ENCODE data around the gene PTPRJ.

- TF ChIP-seq CTCF (conservative IDR thresholded peaks at IDR 0.05; ENCODE audit: low read depth, low read length): no peak
- no peak for TF ChIP-seq EZH2phosphoT487 (IDR thresholded peaks at IDR 0.05; ENCODE audit: borderline replicate concordance, low read length)
- TF ChIP-seq EZH2 (IDR thresholded peaks at IDR 0.05; ENCODE audit: low read length, unreplicated experiment): no peak
These were observed 92.9 kb downstream of the PTPRJ start for GRCh38 chr11:48073031-48073861.
